GM18517 (cell line): ENCODE results near the gene GARIN3.
"Not testable (repeated sequence)": the region's sequence is repeated elsewhere in the genome, so short reads cannot be mapped to it uniquely, and the experiment has no call there.

ENCODE experiments used
- ATAC-seq: cut with Tn5 transposase; IDR thresholded peaks from one replicate; pipeline ENCODE4 v1.9.1; 2021; ENCODE audit warnings: mild to moderate bottlenecking, moderate library complexity; ENCODE audit not compliant: unreplicated experiment

Gene GARIN3

DNA sequence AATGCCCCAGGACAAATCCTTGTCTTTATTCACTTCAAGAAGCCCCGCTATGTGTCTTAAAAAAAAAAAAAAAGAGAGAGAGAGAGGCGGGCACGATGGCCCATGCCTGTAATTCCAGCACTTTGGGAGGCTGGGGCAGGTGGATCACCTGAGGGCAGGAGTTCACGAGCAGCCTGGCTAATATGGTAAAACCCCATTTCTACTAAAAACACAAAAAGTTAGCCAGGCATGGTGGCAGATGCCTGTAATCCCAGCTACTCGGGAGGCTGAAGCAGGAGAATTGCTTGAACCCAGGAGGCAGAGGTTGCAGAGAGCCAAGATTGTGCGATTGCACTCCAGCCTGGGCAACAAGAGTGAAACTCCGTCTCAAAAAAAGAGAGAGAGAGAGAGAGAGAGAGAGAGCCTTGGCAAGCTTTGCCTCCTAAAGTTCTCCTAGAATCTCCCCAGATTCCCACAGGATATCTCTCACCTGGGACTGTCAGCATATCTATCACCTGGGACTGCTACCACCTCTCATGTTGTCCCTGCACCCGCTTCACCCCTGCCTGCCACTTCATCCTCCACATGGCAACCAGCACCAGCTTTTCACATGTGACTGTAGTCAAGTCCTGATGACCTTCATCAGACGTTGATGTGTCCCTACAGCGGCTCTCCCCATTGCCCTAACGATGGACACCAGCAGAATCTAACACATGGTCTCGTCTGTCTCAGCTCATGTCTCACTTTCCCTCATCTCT lies 20.4 kb upstream of the GARIN3 start:
- no peak for ATAC-seq

DNA sequence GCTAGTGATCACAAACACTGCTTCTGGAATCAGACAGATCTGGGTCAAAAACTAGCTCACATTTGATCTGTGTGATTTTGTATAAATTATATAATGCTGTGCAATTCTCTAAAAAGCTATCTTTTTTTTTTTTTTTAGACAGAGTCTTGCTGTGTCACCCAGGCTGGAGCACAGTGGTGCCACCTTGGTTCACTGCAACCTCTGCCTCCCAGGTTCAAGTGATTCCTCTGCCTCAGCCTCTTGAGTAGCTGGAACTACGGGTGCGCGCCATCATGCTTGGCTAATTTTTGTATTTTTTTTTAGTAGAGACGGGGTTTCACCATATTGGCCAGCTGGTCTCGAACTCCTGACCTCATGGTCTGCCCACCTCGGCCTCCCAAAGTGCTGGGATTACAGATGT lies 19.1 kb upstream of the GARIN3 start:
- not testable (repeated sequence) for ATAC-seq

DNA sequence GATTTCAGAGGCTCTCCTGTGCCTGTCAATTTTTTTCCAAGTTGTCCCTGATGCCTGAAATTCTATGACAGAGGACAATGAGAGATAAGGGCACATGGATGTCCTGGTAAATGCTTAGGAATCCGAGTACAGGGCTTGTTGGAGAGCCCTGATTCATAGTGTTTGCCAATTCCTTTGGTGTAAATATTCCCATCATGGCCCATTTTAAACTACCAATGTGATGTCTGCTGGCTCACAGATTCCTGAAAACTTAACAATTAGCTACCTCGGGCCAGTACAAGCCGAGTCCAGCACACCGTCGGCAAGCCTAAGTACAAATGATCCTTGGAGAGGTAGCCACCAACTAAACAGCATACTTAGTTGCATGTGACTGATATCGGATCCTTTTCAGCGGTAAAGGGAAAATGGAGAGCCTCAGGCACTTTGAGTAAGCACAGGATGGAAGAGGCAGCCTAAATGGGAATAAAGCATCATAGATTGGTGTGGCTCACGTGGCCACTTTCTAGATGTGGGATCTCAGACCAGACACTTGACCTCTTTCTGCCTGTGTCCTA lies 18.1 kb upstream of the GARIN3 start:
- ATAC-seq = no peak

DNA sequence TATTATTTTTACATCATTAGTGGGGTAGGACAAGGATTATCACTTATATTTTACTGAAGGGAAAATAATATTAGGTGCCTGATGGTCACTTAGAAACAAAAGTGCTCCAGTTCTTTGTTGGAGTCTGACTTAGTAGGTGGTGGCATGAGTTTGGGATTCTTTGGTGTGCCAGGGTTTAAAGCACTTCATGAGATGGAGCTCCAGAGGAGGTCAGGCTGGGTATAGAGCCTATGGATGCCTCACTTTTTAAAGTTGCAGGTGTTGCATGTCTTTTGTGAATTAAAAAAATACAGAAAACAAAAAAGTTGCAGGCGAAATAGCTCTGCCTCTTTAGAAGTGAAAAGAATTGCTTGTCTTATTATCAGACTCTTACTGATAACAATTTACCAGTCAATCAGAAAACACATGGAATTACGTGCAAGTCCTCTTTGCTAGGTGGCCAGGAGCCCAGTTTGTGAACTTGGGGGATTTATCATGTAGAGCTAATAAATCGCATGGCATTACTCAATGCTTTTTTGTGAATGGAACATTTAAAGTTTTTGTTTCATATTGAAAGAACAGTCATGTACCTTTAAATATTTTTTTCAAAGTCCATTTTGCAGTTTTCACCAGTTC lies 16.2 kb upstream of the GARIN3 start:
- no peak for ATAC-seq

DNA sequence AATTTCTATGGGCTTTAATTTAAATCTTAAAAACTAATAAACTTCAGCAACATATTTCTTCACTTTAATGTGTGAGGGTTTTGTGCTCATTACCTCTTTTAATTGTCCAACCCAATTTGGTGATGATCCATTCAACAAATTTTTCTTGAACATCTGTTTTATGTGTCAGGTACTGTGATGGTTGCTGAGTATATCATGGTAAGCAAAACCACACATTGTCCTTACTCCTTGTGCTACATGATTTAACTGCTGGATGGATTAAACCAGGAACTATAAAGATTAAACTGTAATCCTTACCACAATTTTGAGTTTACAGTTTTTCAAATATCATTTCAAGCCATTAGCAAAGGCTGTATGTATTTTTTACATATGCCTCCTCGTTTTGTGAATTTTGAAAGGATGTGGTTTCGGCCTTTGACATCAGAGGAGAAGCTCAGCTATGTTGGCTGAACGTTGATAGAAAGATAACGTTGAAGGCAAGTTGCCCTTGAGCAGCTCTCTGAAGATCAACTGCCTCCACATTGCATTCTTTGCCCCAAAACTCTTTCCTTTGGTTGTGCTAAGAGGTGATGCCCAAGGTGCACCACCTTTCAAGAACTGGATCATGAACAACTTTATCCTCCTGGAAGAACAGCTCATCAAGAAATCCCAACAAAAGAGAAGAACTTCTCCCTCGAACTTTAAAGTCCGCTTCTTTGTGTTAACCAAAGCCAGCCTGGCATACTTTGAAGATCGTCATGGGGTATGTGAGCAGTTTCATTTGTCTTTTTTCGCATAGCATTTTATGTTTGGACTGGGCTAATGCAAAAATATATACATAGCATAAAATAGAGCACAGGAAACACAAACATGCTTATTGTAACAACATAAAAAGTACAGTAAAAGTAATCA lies 14.6 kb upstream of the GARIN3 start, which contains the start of gene ITK:
Gene ITK (plus strand): TSS at position 467 of the 891 bp plus-strand sequence. CDS start 138 bp downstream, at position 605.
- no peak for ATAC-seq

DNA sequence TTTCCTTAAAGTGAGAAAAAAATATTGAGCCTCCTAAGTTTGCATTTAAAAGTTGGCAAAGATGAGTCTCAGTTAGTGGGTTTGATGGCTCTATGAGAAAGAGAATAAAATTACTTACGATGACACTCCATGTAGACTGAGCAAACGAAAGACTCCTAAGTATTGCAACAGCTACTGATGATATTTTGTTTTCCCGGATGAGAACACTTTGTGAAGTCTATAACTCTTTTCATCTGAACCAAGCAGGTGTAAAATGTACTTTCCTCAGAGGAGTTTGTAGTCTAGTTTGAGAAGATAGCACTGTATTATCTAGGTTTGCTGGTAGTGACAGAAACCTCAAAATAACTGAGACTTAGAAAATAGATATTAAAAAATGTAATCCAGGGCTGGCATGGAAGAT lies 12.9 kb upstream of the GARIN3 start:
- ATAC-seq = no peak

DNA sequence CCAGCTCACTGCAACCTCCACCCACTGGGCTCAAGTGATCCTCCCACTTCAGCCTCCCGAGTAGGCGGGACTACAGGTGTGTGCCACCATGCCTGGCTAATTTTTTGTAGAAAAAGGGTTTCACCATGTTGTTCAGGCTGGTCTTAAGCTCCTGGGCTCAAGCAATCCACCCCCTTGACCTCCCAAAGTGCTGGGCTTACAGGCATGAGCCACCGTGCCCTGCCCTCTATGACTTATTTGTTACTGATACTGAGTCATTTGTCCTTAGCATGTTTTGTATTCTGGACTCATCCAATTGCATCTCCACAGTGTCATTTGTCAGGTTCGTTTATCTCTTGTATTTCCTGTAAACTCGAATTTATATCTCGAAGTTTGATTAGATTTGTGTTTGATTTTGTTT lies 11.9 kb upstream of the GARIN3 start:
- no peak for ATAC-seq

DNA sequence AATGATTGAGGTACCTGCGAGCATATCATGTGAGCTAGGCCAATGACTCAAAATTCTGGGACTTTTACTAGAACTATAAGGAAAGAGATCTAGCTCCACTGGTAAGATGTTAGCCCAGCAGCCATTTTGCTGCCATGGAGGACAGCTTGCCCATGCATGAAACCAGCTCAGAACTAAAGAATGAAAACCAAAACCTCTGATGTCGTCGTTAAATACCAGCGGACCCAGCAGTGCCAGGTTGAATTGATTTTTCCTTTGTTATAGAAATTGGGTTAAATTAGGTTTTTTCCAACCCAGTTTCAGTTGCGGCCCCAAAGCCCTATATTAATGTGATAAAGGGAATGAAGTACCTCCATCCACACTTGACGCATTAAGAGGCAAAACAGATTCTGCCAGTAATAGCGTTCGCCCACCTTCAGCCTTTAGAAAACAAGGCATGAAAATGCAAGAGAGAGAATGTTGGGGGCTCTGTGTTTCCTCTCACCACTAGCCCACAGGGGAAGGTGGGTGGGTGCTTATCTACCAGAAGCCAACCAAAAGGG lies 9.1 kb upstream of the GARIN3 start:
- no peak for ATAC-seq

DNA sequence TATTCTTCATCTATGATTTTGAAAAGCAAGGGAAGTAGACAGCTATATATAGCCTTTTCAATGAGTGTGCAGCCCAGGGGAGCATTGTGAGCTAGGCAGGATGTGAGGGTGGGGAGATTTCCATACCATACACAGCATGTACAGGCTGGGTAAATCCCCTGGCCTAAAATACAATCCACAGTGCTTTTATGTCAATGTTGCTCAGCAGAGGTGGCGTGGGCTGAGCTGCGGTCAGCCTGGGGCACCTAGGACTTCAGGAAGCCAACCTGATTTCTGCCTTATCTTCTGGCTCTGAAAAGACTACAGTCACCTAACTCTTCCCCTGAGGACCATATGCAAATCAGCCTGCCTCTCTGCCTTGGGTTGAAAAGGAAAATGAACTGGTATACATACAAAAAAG lies 6.3 kb upstream of the GARIN3 start:
- ATAC-seq = peak; percentile 100

DNA sequence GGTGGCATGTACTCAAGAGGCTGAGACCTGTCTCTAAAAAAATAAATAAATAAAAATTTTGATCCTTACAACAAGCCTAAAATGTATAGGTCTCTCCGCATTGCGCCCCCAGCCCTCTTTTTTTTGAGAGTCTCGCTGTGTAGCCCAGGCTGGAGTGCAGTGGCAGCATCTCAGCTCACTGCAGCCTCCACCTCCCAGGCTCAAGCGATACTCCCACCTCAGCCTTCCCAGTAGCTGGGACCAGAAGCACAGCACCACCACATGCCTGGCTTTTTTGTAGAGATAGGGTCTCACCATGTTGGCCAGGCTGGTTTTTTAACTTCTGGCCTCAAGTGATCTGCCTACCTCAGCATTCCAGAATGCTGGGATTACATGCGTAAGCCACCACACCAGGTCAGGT lies 2.2 kb upstream of the GARIN3 start:
- ATAC-seq = no peak

DNA sequence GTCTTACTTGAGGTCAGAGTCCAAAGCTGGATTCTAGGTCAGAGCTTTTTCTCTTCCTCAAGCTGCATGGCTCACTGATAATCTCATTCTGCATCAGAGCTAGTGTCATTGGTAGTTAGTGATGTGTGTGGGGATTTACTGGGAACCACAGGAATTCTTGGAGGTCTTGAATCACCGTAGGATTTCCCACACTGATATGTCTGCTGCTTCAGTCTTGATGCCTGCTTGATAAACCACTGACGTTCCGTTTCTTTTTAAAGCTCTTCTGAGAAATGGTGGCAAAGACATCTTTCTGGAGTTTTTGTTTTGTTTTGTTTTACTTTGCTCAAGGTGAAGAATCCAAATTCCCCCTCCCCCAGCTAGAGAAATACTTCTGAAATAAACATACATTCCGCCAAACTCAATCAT lies 1.2 kb upstream of the GARIN3 start:
- no peak for ATAC-seq

DNA sequence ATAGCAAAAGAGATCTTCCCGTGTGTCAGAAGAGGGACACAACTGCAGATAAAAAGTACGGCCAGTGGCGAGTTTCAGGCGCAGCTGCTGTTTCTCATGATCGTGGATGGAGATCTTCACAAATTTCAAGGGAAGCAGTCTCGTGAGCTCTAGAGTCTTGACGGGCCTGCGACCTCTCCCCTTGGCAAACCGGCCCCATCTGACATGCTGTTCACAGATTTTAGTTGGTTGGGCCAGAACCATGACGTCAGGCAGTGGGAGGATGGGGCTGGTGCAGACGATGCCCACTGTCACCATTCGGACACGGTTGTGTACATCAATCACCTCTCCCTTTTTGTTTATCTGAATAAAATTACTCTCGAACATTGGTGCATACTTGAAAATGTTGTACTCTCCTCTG lies 396 bp downstream of the GARIN3 start:
- no peak for ATAC-seq

DNA sequence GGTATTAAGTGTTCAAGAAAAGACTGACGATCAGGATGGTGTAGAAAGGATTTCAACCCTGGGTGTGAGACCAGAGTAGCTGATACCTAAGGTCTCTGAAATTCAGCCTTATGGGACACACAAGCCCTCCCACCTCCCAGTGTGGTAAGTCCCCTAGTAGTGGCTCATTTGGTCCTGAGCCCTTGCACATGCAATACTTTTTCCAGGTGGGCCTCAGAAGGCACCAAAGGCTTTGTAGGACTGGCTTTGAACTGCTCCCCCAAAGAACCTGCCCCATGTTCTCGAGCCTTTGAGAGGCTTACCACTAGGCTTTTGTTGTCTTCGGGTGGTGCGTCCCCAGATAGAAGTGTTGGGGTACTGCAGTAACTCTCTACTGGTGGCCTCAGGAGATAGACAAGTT lies 803 bp downstream of the GARIN3 start:
- ATAC-seq = no peak

DNA sequence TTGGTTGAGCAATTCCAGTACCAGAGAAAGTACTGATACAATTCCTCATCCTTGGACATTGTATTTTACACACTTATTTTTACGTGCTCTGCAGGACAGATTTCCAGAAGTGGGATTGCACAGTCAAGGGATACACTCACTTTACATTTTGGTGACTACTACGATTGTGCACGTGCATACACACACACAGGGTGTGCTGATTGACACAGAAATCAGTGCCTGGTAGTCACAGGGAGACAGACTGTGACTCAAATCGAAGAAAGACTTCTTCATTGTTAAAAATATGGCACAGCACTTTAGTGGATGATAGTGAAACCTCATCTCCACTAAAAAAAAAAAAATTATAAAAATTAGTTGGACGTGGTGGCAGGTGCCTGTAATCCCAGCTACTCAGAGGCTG lies 1.5 kb downstream of the GARIN3 start:
- ATAC-seq = no peak

DNA sequence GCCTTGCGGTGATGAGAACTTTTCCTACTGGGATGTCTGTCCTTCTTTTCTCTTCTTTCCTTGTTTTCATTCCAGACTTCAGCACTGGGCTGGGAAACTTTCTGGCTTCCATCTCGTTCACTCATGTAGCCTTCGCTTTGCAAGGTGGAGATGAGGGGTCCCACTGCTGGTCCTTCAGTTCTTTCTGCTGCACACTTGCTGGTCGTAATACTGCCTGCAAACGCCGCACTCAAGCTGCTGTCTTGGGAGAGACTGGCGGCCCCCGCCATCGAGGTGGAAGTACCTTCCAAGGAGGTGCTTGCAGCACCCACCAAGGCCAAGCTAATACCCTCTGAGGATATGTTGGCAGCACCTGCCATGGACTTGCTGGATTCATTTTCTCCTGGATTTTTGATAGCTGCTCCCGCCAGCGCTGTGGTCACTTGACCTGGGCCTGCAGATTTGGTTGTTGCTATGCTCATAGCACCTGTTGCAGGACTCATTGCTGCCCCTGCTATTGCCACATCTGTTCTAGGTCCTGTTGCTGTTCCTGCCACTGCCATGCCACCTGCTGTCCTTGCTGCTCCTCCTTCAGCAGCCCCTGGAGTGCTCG lies 3.0 kb downstream of the GARIN3 start:
- no peak for ATAC-seq

DNA sequence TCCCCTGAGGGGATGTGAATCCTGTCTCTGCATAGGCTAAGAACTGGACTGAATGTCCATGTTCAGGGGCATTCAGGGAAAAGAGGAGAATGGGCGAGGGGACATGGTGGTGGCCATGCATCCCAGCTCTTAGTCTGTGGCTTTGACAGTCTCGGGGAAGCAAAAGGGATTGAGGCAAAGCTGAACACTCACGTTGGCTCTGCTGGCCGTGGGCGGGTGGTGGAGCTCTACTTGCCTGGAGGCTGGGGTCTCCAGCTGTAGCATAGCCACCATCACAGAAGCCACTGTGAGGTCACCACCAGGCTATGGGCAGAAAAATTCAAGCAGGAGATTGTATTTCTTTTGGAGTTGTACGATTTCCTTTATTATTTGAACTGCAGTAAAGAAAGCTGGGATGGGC lies 4.1 kb downstream of the GARIN3 start:
- ATAC-seq = no peak

DNA sequence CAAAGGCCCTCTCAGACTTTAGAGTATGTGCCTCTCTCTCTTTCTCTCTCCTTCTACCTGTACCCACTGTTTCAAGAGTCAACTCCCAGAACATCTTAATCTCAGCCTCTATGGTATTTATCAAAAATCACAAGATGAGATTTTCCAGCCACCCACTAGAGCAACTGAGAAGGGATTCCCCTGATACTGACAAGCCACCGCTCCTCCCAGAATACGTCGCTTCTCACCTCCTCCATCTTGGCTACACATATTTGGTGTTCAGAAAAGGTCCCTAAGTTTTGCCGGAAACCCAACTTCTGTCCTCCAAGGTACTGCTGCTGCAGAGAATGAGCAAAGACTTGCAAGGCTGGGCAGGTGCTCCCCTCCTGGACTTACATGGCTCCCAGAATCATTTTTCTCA lies 6.1 kb downstream of the GARIN3 start:
- no peak for ATAC-seq

DNA sequence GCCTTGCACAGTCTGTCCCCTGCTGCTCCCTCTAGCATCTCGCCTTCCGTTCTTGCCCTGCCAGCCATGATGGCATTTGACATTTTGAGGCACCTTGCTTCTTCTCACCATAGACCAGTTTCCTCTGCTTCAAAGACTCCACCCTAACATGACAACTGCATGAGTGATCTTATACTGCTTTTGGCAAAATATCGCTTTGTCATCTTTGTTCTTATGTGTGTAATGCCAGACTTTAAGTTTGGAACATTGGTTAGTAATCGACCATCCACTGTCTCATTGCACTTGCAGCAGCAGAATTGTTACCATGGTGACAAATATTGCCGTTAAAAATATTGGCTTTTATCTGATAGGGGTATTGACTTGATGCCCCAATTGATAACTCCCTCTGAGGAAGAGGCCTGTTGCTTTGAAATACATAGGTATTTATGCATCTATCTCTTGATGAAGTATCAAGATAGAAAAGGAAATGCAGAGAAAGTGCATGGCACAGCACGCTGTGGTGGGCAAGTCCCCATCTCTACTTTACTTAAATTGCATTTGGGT lies 6.8 kb downstream of the GARIN3 start:
- ATAC-seq = no peak

DNA sequence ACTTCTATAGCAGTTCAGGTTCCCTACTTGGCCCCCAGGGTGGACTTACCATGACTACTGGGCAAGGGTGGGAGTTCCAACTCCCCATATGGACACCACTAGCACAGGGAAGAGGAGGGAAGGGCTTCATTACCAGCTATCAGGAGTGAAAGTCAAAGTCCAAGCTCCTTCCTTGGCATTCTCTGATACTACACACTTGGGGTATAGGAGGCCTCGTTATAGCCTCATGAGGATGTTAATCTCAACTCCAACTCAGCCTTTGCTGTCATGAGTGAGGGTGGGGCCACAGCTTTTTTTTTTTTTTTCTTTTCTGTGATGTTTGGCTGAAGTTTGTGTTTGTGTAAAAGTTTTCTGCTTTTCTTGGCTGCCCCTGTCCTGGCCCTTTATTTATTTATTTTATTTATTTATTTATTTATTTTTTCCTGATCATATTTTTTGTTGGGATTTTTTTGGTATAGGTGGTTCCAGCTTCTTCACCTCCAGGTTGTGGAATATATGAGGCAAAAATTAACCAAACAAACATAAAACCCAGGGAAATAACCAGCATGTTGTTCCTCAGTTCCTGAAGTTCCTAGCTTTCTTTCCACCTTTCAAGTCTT lies 8.7 kb downstream of the GARIN3 start:
- no peak for ATAC-seq

DNA sequence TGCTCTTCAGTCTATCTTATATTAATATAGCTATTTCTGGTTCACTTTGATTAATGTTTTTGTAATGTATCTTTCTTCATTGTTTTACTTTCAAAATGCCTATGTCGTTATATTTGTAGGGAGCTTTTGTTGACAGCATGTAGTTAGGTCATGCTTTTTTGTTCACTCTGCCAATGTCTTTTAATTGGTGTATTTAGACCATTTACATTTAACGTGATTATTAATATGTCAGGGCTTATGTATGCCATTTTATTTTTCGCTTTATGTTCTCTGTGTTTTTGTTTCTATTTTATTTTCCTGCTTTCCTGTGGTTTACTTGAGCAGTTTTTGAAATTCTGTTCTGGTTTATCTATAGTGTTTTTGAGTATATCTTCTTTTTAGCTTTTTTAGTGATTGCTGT lies 10.8 kb downstream of the GARIN3 start:
- no peak for ATAC-seq
